Muscle of back (tissue), 11 donors: Measurements from ENCODE around the gene SLAIN2. TPM values are rescaled to one million over a fixed set of nuclear protein-coding genes. Genes with fewer than 3 reads are reported as not detected.
A peak's percentile ranks its signal among the peaks of the same experiment; 100 is the strongest.
"Not testable (repeated sequence)": the region's sequence is repeated elsewhere in the genome, so short reads cannot be mapped to it uniquely, and the experiment has no call there.

Experiments
- DNase-seq, 3 donors: peaks; one replicate each; pipeline versions ENCODE4 v3.0.0 to v3.0.0-alpha.2; 2013
- polyA plus RNA-seq, 10 donors: library from polyadenylated mRNA; unstranded; fragments of 120-200 nt; gene quantifications; one replicate each; pipeline ENCODE4 v1.2.1, GENCODE V29; 2013; ENCODE audit not compliant: insufficient read length in 10 of 10

Gene SLAIN2
- polyA plus RNA-seq, 10 donors = 48.1 to 71.5 (median 57.2) TPM

DNA sequence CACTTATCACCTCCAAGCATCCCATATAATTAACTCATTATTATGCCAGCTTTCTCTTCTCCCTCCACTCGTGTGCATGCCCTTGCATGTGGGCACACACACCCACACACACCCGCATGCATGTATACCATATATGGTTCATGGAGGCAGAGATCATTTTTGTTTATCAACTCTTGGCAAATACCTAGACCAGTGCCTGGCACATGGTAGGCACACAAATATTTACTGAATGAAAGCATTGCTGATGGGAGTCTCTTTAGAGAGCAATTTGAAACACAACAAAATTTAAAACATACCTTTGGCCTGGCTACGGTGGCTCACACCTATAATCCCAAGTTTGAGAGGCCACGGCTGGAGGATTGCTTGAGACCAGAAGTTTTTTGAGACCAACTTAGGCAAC, 90.7 kb downstream of the SLAIN2 start:
- DNase-seq = no peak

DNA sequence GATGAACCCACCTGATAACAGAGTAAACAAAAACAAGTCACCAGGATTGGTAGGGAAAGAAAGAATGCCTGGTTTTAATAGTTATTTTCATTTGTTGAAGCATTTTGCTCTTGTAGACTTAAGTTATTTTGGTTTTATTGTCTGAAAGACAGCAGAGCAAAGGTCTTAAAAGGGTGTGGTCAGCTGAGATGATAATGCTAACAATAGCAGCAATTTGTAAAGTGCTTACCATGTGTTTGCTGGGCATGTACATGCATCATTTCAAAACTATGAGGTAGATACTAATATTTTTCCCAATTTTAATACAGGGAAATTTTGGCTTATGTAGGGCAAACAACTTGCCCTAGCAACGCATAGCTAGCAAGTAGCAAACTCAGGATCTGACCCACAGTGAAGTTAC, 95.0 kb downstream of the SLAIN2 start:
- no peak for DNase-seq

DNA sequence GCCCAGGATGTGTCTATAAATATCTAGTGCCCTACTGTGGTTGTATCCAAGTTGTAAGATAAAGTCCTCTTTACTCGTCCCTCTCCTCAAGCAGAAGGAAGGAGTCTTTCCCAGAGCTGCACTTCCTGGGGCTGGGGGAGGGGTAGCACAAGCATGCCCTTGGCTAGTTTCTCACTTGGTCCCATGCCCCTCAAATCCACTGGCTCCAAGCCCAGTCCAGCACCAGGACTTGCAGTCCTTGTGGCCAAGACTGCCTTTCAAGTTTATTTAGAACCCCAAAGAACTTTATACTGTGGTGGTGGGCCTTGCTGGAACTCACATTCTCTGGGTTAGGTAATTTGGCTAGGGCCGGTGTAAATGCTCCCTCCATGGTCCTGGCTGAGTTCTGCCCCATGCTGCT, 98.7 kb downstream of the SLAIN2 start:
- DNase-seq = no peak

DNA sequence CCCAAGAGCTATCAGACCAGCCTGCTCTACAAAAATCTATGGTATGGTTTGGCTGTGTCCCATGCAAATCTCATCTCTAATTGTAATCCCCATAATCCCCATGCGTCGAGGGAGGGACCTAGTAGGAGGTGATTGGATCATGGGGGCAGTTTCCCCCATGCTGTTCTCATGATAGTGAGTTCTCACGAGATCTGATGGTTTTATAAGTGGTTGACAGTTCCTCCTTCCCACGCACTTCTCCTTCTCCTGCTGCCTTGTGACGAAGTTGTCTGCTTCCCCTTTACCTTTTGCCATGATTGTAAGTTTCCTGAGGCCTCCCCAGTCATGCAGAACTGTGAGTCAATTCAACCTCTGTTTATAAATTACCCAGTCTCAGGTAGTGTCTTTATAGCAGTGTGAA, 99.6 kb downstream of the SLAIN2 start:
- not testable (repeated sequence) for DNase-seq

DNA sequence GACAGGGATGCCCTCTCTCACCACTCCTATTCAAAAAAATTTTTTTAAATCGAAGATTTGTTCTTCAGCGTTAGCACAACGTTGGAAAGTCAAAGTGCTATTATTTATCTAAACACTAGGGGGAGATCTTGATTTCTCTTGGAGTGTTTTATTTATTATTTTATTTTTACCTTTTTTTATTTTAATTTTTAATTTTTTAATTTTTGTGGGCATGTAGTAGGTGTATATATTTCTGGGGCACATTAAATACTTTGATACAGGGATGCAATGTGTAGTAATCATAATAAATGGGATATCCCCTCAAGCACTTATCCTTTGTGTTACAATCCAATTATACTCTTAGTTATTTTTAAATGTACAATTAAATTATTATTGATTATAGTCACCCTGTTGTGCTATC, 104.4 kb downstream of the SLAIN2 start:
- DNase-seq = no peak

DNA sequence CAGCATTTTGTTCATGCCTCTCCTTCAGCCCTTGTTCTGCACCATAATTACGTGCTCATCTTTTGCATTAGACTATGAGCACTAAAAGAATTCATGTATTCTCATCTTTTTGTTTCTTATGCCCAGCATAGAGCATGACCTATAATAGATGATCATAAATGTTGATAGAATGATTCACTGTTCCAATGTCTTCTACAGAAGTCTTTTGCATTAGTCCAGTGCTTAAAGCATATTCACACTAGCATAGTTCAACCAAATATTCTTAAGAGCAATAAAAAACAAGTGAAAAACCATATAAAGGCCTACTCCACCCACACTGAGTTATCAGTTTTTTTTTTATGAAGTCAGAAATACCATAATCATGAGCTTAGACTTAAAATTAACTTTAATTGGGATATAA, 105.3 kb downstream of the SLAIN2 start:
- DNase-seq = no peak

DNA sequence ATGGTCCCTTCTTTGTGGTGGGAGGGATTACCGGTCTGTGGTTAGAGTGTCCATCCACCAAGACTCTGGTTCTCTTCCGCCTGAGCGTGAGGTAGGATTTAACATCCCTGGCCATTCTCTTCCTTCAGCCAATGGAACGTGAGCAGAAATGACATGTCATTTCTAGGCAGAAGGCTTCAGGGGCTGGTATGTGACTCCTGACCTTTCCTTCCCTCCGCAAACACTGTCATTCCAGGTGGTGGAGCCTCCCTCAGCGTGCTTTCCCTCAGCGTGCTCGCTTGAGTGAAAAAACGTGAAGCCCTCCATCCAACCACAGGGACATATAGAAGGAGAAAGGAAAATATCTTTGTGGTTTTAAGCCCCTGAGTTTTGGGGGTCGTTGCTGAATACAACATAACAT, 107.8 kb downstream of the SLAIN2 start:
- DNase-seq = no peak

DNA sequence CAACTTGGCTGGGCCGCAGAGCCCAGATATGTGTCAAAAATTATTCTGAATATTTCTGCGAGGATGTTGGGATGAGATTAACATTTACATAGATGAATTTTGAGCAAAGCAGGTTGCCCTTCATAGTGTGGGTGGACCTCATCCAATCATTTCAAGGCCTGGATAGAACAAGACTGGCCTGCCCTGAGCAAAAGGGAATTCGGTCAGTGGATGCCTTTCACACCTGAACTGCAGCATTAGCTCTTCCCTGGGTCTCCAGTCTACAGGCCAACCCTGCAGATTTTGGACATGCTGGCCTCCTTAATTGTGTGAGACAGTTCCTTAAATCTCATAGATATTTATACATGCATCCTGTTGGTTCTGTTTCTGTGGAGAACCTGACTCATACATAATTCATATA, 109.4 kb downstream of the SLAIN2 start:
- DNase-seq = no peak

DNA sequence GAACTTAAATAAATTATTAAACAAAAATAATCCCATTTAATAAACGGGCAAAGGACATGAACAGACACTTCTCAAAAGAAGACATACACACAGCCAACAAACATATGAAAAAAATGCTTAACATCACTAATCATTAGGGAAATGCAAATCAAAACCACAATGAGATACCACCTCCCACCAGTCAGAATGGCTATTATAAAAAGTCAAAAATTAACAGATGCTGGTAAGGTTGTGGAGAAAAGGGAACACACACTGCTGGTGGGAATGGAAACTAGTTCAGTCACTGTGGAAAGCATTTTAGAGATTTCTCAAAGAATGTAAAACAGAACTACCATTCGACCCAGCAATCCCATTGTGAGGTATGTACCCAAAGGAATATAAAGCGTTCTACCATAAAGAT, 110.3 kb downstream of the SLAIN2 start:
- not testable (repeated sequence) for DNase-seq

DNA sequence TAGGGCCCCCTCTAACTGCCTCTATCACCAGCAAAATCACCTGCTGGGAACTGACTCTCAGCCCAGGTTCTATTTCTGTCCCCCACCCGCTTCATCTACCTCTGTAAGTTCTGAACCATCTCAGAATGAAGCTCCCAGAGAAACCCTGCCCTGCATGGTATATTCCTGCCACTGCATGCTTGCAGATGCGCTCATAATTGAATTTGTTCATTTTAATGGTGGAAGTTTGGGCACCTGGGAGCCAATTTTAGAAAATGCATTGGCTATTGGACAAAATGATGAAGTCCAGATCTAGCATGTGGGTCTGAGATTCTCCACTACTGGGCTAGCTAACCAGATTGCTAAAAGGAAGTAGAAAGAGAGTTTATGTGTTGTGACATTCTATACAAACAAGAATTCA, 113.3 kb downstream of the SLAIN2 start:
- DNase-seq = no peak

DNA sequence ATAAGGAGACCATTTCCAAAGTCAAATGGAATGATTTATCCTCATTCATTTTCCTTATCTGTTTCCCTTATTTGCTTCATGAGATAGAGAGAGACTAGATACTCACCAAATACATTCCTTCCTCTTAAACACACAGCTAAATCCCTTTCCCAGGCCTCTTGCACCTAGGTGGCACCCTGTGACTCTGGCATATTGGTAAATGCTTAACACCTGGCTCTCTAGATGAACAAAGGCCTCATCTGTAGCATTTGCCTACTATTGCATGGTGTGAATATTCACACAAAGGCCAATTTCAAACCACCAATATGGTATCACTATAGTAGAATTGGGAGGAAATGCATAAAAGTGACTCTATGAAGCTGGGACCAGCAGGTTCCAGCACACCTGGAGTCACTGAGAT, 119.7 kb downstream of the SLAIN2 start:
- no peak for DNase-seq

DNA sequence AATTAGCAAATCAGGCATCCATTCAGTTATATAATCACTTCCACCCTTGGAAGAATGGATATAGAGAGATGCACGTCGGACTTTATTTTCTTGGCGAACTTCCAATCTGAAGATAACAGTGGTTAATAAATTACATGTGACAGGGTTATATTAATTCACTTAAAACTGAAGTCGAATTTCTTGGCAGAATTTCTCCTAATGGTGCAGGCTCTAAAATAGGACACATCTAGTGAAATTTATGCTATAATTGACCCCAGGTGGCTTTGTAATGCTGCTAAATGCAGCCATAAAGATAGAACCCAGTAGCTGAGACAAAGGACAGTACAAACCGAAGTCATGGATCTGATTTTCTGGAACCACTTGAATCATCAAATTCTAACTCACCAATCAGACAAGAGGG, 121.0 kb downstream of the SLAIN2 start:
- peak; percentile 12 to 42 (median 22) for DNase-seq

DNA sequence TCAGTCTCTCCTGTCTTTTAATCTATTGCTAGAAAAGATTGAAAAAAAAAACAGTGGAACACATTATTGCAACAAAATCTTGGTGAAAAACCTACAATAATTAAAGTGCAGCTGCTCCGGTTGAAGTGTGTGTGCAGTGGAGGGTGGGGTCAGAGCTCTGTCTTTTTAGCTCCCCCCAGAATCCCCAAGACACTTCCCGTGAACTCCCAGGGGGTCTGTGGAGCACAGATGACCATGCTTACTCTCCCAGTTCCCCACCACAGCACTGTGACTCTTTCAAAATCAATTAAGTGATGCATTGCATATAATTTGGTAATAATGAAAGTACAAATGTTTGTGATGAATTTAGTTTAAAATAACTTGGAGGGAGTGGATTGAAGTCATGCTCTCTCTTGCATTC, 126.1 kb downstream of the SLAIN2 start:
- no peak for DNase-seq

DNA sequence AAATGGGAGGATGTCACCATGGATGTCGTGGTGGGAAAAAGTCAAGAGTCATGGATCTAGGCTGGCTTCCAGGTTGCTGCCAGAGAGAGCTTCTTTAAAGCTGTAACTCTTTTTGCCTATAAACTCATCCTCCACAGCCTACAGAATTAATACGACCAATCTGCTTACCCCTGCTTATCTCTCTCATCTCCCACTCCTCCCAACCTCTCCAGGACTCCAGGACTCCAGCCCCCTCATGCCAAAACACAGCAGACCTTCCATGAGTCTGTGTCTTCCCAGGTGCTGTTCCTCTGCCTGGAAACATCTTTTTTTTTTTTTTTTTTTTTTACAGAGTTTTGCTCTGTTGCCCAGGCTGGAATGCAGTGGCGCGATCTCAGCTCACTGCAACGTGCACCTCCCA, 126.6 kb downstream of the SLAIN2 start:
- DNase-seq = no peak

DNA sequence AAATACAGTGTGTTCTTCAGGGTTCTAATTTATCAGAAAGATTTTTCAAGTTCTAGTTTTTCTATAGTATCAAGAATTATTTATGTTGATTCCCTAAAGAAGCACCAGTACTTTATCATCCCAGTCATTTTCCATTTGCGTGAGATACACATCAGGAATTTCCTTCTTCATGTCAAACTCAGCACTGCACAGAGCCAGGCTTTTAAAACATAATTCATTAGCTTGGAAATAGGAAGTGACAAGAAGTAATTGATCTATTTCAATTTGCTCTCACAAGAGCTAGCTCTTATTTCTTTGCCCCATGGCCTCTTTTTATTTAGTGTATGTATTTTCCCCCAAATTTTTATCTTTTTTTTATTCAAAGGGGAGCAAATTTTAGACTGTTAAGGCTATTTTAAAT, 128.8 kb downstream of the SLAIN2 start:
- DNase-seq = no peak

DNA sequence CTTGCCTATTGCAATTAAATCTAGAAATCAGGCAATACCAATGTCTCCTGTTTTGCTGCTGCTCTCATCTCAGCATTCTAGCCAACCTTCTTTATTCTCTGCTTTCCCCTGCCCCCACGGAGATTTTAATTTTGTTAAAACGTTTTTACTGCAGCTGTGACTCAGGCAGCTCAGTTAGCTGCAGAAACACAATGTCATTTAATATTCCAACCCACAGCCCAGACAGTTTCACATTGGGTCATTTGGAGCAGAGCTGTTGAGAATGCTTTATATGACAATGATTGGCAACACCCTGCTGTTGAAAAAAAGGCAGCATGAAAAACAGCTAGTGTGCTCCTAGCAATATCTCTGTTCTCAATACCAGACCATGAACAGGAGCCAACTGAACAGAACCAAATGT, 129.2 kb downstream of the SLAIN2 start:
- no peak for DNase-seq

DNA sequence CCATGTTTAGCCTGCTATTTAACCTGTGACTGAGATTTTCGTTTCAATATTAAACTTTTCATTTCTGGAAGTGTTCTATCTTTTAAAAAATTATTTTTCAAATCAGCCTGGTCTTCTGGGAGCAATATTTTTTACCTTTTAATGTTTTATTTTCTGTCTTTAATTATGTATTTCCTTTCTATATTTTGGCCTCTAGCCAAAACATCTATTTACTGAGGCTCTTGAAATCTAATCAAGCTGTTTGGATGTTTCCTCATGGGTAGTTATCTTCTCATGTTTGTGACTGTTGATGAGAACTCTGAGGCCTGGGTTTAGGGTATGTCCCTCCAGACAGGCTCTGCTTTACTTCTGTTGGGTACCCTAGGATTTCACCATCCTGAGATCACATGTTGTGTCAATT, 131.5 kb downstream of the SLAIN2 start:
- no peak for DNase-seq

DNA sequence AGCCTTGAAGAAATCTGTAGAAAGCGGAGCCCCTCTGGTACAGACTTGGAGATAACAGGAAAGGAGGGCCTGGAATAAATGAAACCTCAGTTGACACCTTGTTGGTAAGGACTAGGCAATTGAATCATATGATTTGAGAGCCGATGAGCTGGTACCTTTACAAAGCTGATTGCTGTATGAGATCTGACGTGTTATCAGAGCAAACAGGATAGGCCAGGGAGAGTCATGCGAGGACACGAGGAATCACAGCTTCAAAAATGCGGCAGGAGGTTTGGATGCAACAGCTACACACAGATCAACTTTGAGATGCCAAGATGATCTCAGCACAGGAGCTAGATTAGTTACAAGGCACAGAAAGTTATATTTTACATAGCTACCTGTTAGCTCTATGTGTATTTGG, 134.4 kb downstream of the SLAIN2 start:
- DNase-seq = no peak

Other genes starting within 250 kb of the SLAIN2 start
- gene TXK, start 207.3 kb upstream of the SLAIN2 start, polyA plus RNA-seq = 1 to 10 TPM in 3 of 10 donors, under 1 TPM in 7; 0.30 to 3.1 (median 0.60) TPM
- gene TEC, start 71.7 kb upstream of the SLAIN2 start, polyA plus RNA-seq = 1 to 10 TPM in 2 of 10 donors, under 1 TPM in 8; 0.57 to 1.1 (median 0.83) TPM
- gene SLC10A4, start 141.8 kb downstream of the SLAIN2 start, polyA plus RNA-seq = 1 to 10 TPM in 1 of 10 donors, under 1 TPM in 9; 0.26 to 1.3 (median 0.67) TPM
- not detected for gene ZAR1, start 148.7 kb downstream of the SLAIN2 start, polyA plus RNA-seq